GM12872 (cell line): ENCODE results near the gene CCDC187.

Source experiments
- TF ChIP-seq, protein P1 (sequence below): IDR thresholded peaks from 3 replicates; pipeline ENCODE4 v1.5.1; 2011; ENCODE audit warnings: low read depth, mild to moderate bottlenecking, low read length, moderate library complexity; ENCODE audit not compliant: insufficient read depth

CCDC187 gene

DNA sequence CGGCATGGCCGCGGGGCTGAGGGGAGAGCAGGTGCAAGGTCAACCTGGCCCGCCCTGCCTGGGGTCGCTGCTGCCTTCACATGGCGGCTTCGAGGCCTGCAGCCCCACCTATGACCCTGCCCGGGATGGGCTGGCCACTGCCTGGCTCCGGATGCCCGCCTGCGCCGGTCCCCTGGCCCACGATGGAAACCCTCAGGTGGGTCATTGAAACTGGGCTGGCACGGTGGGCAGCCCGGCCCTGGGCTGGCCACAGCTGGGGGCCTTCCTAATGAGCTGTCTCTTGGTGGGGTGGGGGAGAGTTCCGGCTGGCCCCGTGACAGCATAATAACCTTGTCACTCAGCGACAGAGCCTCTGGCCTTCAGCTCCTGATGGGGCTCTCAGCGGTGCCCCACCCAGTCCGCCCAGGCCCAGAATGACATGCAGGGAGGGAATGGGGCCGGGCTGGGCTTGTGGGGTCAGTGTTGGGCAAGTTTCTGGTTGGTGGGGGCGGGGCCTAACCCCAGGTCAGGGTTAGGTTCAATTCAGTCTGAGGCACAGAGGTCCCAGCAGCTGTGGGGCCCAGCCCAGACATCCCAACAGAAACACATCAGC, at the start of gene CCDC187:
Gene CCDC187 (minus strand): TSS at position 270 of the 592 bp plus-strand sequence. CDS start 264 bp downstream, at position 6.
- TF ChIP-seq, protein P1, sequence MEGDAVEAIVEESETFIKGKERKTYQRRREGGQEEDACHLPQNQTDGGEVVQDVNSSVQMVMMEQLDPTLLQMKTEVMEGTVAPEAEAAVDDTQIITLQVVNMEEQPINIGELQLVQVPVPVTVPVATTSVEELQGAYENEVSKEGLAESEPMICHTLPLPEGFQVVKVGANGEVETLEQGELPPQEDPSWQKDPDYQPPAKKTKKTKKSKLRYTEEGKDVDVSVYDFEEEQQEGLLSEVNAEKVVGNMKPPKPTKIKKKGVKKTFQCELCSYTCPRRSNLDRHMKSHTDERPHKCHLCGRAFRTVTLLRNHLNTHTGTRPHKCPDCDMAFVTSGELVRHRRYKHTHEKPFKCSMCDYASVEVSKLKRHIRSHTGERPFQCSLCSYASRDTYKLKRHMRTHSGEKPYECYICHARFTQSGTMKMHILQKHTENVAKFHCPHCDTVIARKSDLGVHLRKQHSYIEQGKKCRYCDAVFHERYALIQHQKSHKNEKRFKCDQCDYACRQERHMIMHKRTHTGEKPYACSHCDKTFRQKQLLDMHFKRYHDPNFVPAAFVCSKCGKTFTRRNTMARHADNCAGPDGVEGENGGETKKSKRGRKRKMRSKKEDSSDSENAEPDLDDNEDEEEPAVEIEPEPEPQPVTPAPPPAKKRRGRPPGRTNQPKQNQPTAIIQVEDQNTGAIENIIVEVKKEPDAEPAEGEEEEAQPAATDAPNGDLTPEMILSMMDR, result no peak

DNA sequence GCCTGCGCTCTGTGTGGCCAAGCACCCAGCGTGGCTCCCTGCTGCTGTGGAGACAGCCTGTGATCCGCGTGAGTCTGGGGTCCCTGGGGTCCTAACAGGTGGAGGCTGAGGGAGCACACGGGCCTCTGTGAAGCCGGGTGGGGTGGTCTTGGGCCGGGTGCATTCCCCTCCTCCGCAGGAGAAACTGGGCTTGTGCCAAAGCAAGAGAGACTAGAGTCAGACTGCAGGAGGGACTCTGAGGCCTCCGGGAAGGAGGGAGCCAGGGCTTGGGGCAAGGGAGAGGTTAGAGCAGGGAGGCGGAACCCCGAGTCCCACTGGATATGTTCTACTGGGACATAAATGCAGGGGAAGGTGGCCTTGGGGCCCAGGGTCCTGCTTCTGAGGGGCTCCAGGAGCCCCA, 49.2 kb upstream of the CCDC187 start:
- TF ChIP-seq, protein P1, result no peak

DNA sequence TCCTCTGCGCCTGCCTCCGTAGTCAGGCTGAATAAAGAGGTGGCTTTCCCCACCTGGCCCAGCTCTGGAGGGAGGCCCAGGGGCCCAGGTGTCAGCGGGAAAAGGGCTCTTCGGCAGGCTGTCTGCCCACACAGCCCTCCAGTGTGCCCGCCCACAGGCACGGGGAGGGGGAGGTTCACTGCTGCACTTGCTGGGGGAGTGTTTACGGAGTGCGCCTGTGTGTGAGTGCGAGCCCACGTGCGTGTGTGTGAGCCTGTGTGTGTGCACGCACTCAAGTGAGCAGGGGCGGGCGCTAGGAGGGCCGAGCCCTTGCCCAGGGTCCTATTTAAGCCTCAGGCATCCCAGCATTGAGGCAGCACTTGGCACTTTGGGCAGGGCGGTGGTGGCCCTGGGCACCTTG, 48.8 kb upstream of the CCDC187 start:
- TF ChIP-seq, protein P1, result no peak

- TF ChIP-seq, protein P1, result no peak
Observed at GRCh38 chr9:136351252-136351800, 47.4 kb upstream of the CCDC187 start.

- TF ChIP-seq, protein P1, result no peak
Observed at GRCh38 chr9:136349546-136349945, 45.7 kb upstream of the CCDC187 start.

GRCh38 chr9:136348691-136349090, 44.8 kb upstream of the CCDC187 start:
- TF ChIP-seq, protein P1, result no peak

DNA sequence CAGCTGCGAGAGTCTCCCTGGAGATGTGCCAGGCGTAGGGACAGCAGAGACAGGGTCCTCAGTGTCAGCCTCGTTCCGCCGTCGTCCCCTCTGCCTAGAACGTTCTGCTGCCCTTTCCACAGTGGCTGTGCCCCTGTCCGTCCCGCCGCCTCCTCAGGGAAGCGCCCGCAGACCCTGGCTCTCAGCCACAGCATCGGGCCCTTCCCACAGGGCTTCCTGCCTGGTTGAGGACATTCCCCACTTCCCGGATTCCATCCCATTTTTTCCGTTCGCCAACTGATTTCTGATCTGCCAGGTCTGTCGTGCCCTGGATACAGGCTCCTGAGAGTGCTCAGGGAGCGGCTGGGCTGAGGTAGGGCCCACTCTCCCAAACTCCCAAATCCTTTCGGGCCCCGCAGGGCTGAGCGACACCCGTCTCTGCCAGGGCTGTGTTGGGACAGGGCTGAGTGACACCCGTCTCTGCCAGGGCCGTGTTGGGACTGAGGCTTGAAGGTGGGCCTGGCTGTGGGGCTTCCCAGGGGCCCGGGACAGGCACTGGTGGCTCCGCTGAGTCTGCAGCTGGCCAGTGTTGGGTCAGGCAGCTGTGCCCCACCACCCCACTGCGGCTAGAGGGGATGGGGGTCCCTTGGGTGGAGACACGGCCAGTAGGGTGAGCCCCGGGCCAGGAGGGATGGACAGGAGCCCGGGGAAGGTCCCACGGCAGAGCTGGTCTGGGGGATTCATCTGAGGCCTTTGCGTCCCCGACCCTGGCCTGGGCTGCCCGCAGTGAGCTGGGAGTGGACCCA, 43.8 kb upstream of the CCDC187 start:
- TF ChIP-seq, protein P1, result no peak
